ENCODE measurements around the gene LRSAM1.

Gene LRSAM1

GRCh38 chr9:127428348-127428747 is 23.0 kb upstream of the LRSAM1 start:
- no peak overlapping the region for H3K27ac ChIP-seq
- no peak for TF ChIP-seq CTCF (conservative IDR thresholded peaks at IDR 0.05)

- no peak overlapping the region for H3K27ac ChIP-seq
- TF ChIP-seq CTCF (conservative IDR thresholded peaks at IDR 0.05): no peak
Measured at GRCh38 chr9:127430415-127430814, 20.9 kb upstream of the LRSAM1 start.

DNA sequence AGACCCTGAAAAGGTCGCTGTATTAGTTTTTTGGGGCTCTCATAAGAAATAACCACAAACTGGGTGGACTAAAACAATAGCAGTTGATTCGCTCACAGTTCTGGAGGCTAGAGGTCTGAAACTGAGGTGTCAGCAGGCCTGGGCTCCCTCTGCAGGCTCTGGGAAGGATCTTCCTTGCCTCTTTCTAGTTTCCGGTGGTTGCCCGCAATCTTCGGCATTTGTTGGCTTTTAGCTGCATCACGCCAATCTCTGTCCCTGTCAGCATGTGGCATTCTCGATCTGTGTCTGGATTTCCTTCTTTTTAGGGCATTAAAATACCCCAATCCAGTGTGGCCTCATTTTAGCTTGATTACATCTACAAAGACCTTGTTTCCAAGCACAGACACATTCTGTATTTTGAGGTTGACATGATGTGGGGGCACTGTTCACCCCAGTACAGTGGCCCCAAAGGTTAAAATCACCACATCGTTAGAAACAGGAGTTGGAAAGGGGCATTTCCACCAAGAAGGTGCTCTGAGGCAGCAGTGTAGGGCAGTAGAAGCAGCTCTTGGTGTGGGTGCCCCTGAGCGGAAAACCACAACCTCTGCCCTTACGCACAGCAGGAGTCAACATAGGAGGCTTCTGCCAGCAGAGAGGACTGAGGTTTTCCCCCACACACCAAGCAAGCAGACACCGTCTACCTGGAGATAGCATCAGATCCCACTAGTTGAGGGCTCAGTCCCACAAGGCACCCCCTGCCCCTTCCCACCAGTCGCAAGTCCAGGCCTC is 13.6 kb upstream of the LRSAM1 start:
- no peak overlapping the region for H3K27ac ChIP-seq
- TF ChIP-seq CTCF (conservative IDR thresholded peaks at IDR 0.05): peak; percentile 67

DNA sequence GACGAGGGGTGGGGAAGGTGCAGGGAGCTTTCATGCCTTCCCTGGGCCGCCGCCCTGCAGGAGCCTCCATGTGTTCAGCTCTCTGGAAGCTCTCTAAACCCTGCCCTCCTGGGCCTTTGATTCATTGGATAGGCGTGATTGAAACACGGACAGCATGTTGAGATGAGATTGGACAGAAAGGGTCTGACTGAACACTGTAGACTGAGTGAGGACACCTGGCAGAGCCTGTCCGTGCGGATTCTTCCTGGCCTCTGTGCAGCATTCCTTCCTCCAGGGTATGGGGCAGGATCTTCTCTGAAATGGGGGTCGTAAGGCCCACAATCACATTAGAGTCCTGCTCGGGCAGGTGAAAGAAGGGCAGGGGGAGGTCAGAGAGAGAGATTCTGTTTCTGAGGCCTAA is 12.9 kb upstream of the LRSAM1 start:
- no peak for TF ChIP-seq CTCF (conservative IDR thresholded peaks at IDR 0.05)
- H3K27ac ChIP-seq: no peak overlapping the region

GRCh38 chr9:127444283-127444920 is 6.9 kb upstream of the LRSAM1 start:
- TF ChIP-seq CTCF (conservative IDR thresholded peaks at IDR 0.05): no peak
- peak overlapping the region; percentile 98; the same call in 1 of the 2 replicates for H3K27ac ChIP-seq

GRCh38 chr9:127444921-127445850 is 6.1 kb upstream of the LRSAM1 start:
- no peak for TF ChIP-seq CTCF (conservative IDR thresholded peaks at IDR 0.05)
- H3K27ac ChIP-seq: peak overlapping the region; percentile 98; the same call in 1 of the 2 replicates
